C4-2B (cell line): ENCODE measurements around the gene TSNAXIP1.
A peak's percentile ranks its signal among the peaks of the same experiment; 100 is the strongest.

ENCODE experiments used
- H3K27ac ChIP-seq: fragments of 450-650 bp; 2 replicates; pipeline ENCODE4 v1.5.1; 2017
- CTCF ChIP-seq: fragments of 450-650 bp; conservative IDR thresholded peaks from 2 replicates; pipeline ENCODE4 v1.5.1; 2017; ENCODE audit warnings: mild to moderate bottlenecking
- ZFX ChIP-seq: fragments of 450-650 bp; IDR thresholded peaks from 2 replicates; pipeline ENCODE4 v1.6.1; 2017

Gene TSNAXIP1

GRCh38 chr16:67873435-67874370, 67.0 kb downstream of the TSNAXIP1 start:
- H3K27ac ChIP-seq: peak overlapping the region; percentile 89
- TF ChIP-seq CTCF (no peak), ZFX (peak; percentile 48; the same call in 1 of the 2 replicates)

- peak overlapping the region; percentile 89; the same call in 1 of the 2 replicates for H3K27ac ChIP-seq
- TF ChIP-seq ZFX (no peak), CTCF (no peak)
Observed at GRCh38 chr16:67874372-67874771, 67.7 kb downstream of the TSNAXIP1 start.

GRCh38 chr16:67877064-67877463, 70.4 kb downstream of the TSNAXIP1 start:
- TF ChIP-seq CTCF (no peak), ZFX (no peak)
- no peak overlapping the region for H3K27ac ChIP-seq
